ENCODE data around the gene KATNAL2. TPM values are rescaled to one million over a fixed set of nuclear protein-coding genes. Genes with fewer than 3 reads are reported as not detected.

KATNAL2 gene
- total and polyA plus RNA-seq, 10 of the 15 experiments (the other 5 are each of a cell fraction or from before 2014, with no cell fraction given): 0.20 to 2.4 (median 1.7) TPM

- no peak for TF ChIP-seq SREBF1 (IDR thresholded peaks at IDR 0.05; ENCODE audit: low read length)
- TF ChIP-seq BACH1 (IDR thresholded peaks at IDR 0.05; ENCODE audit: borderline replicate concordance): no peak
Observed at GRCh38 chr18:47150824-47151366, 233.5 kb downstream of the KATNAL2 start (continued).

- Histone ChIP-seq H3K27me3 (replicated peaks in 1 of 2; ENCODE audit: control insufficient read depth in 2 of 2, insufficient read depth in 2 of 2, low read length in 1 of 2) (no peaks in the 10 kb centered on the region), H3K4me2 (ENCODE audit: control insufficient read depth, insufficient read depth) (peak overlapping the region; percentile 65), H3K36me3 (ENCODE audit: control insufficient read depth in 2 of 2, insufficient read depth in 2 of 2, low read length in 1 of 2) (no peaks in the 10 kb centered on the region; a peak in 1 of 4 replicates), H3K4me1 (ENCODE audit: control insufficient read depth, insufficient read depth, low read length) (peaks cover 3% of the 10 kb centered on the region; the same call in 1 of the 2 replicates), H3K79me2 (ENCODE audit: control insufficient read depth, insufficient read depth, low read length) (peaks cover 10% of the 10 kb centered on the region), H3K9me3 (replicated peaks; ENCODE audit: control insufficient read depth, insufficient read depth, low read length) (no peaks in the 10 kb centered on the region), H2AFZ (ENCODE audit: control insufficient read depth, low read depth, low read length) (no peak overlapping the region; the same call in 1 of the 2 replicates), H3K4me3 (peak overlapping the region; percentile 72), H3K9ac (ENCODE audit: control insufficient read depth, insufficient read depth, low read length) (peak overlapping the region; percentile 90), H3K27ac (ENCODE audit: control insufficient read depth, insufficient read depth) (no peak overlapping the region), H4K20me1 (ENCODE audit: control insufficient read depth, insufficient read depth) (no peaks in the 10 kb centered on the region)
- no peak for FAIRE-seq
- CTCF ChIA-PET: interaction anchor here (1.1 to 2.2 kb wide), 5 partner anchors 8 to 98 kb away, joined by 3 to 7 read pairs (median 4); no protein-coding TSS in a partner anchor
- in situ Hi-C loops (cut with MboI) (no loop called here), intact Hi-C loops (cut with micrococcal nuclease; ENCODE audit: unreplicated experiment) (no loop called here)
- no peak for ATAC-seq
- TF ChIP-seq CEBPZ (IDR thresholded peaks at IDR 0.05; ENCODE audit: low read depth, low read length): no peak
- no peak for TF ChIP-seq ZBTB40 (IDR thresholded peaks at IDR 0.05; ENCODE audit: borderline replicate concordance)
- no peak for TF ChIP-seq SP1 (IDR thresholded peaks at IDR 0.05; ENCODE audit: low read depth, low read length)
- RAD21 ChIA-PET (ENCODE audit: unreplicated experiment): no interaction called here
- no TSS peak for BruUV-seq (replicated peaks)
- SMC1A ChIA-PET (ENCODE audit: uncharacterized antibody, unreplicated experiment): interaction anchor here (0.7 to 2.2 kb wide), 4 partner anchors 14 to 54 kb away, joined by 3 to 8 read pairs (median 6); no protein-coding TSS in a partner anchor
- POLR2A ChIA-PET: interaction anchor here (0.5 to 2.7 kb wide), 3 partner anchors 13 to 230 kb away, joined by 3 to 25 read pairs (median 3); no protein-coding TSS in a partner anchor
- no peak for DNase-seq (ENCODE audit: low read depth, low spot score)
Observed at GRCh38 chr18:47151439-47151838, 234.0 kb downstream of the KATNAL2 start.

Small RNA genes lying within 50 kb of the gene (small RNA-seq; reads per million reads assigned to genes)
- gene AC012254.4: not detected

Other genes with a start within 250 kb of the KATNAL2 start
- 0.17 TPM in 1 of 2 replicates, not detected in the other for gene ST8SIA5, start 160.5 kb upstream of the KATNAL2 start, total RNA-seq (2014; rRNA removed)
- 0.04 and 0.41 TPM in 2 replicates for gene ST8SIA5, start 160.5 kb upstream of the KATNAL2 start, total RNA-seq (2014; rRNA removed; fragmentation: Illumina TruSeq; extraction: Trizol)
- gene ST8SIA5, start 160.5 kb upstream of the KATNAL2 start, total RNA-seq (2021): 0.15 and 0.16 TPM in 2 replicates
- gene ST8SIA5, start 160.5 kb upstream of the KATNAL2 start, polyA plus RNA-seq (2011; rRNA removed): 0.04 and 0.12 TPM in 2 replicates
- gene ST8SIA5, start 160.5 kb upstream of the KATNAL2 start, polyA plus RNA-seq (2014; fragmentation: Illumina TruSeq; extraction: Trizol): 0.12 TPM in 1 of 2 replicates, not detected in the other
- under 1 TPM; 0.02 to 0.04 TPM for gene ST8SIA5, start 160.5 kb upstream of the KATNAL2 start, polyA plus RNA-seq (2014; fragmentation: Nextera tagmentation; extraction: Ambion mirVana)
- 0.22 and 0.47 TPM in 2 replicates for gene ST8SIA5, start 160.5 kb upstream of the KATNAL2 start, polyA plus RNA-seq (2014; rRNA removed)
- gene ST8SIA5, start 160.5 kb upstream of the KATNAL2 start, polyA plus RNA-seq (2016; fragmentation: Nextera tagmentation; extraction: Ambion mirVana): under 1 TPM in 1 of 2 experiments, not detected in 1; 0.32 TPM
- 20.7 and 26.4 TPM in 2 replicates for gene PIAS2, start 95 bp upstream of the KATNAL2 start, total RNA-seq (2014; rRNA removed)
- gene PIAS2, start 95 bp upstream of the KATNAL2 start, total RNA-seq (2014; rRNA removed; fragmentation: Illumina TruSeq; extraction: Trizol): 24.2 and 25.9 TPM in 2 replicates
- 25.2 and 32.2 TPM in 2 replicates for gene PIAS2, start 95 bp upstream of the KATNAL2 start, total RNA-seq (2021)
- 13.0 and 18.7 TPM in 2 replicates for gene PIAS2, start 95 bp upstream of the KATNAL2 start, polyA plus RNA-seq (2011; rRNA removed)
- 27.9 and 32.2 TPM in 2 replicates for gene PIAS2, start 95 bp upstream of the KATNAL2 start, polyA plus RNA-seq (2014; fragmentation: Illumina TruSeq; extraction: Trizol)
- 1 to 10 TPM; 4.0 to 7.2 TPM for gene PIAS2, start 95 bp upstream of the KATNAL2 start, polyA plus RNA-seq (2014; fragmentation: Nextera tagmentation; extraction: Ambion mirVana)
- gene PIAS2, start 95 bp upstream of the KATNAL2 start, polyA plus RNA-seq (2014; rRNA removed): 10.6 and 13.6 TPM in 2 replicates
- gene PIAS2, start 95 bp upstream of the KATNAL2 start, polyA plus RNA-seq (2016; fragmentation: Nextera tagmentation; extraction: Ambion mirVana): 10 to 100 TPM; 29.2 to 31.8 TPM
- gene ELOA2, start 118.0 kb downstream of the KATNAL2 start, total RNA-seq (2014; rRNA removed): not detected in 2 replicates
- gene ELOA2, start 118.0 kb downstream of the KATNAL2 start, total RNA-seq (2014; rRNA removed; fragmentation: Illumina TruSeq; extraction: Trizol): not detected in 2 replicates
- gene ELOA2, start 118.0 kb downstream of the KATNAL2 start, total RNA-seq (2021): not detected in 2 replicates
- not detected in 2 replicates for gene ELOA2, start 118.0 kb downstream of the KATNAL2 start, polyA plus RNA-seq (2011; rRNA removed)
- not detected in 2 replicates for gene ELOA2, start 118.0 kb downstream of the KATNAL2 start, polyA plus RNA-seq (2014; fragmentation: Illumina TruSeq; extraction: Trizol)
- gene ELOA2, start 118.0 kb downstream of the KATNAL2 start, polyA plus RNA-seq (2014; fragmentation: Nextera tagmentation; extraction: Ambion mirVana): not detected
- not detected in 2 replicates for gene ELOA2, start 118.0 kb downstream of the KATNAL2 start, polyA plus RNA-seq (2014; rRNA removed)
- not detected for gene ELOA2, start 118.0 kb downstream of the KATNAL2 start, polyA plus RNA-seq (2016; fragmentation: Nextera tagmentation; extraction: Ambion mirVana)
- gene HDHD2, start 232.9 kb downstream of the KATNAL2 start, total RNA-seq (2014; rRNA removed): 13.7 TPM in 2 replicates
- gene HDHD2, start 232.9 kb downstream of the KATNAL2 start, total RNA-seq (2014; rRNA removed; fragmentation: Illumina TruSeq; extraction: Trizol): 18.9 and 19.3 TPM in 2 replicates
- gene HDHD2, start 232.9 kb downstream of the KATNAL2 start, total RNA-seq (2021): 21.0 and 23.5 TPM in 2 replicates
- 16.1 and 25.4 TPM in 2 replicates for gene HDHD2, start 232.9 kb downstream of the KATNAL2 start, polyA plus RNA-seq (2011; rRNA removed)
- 20.3 and 23.3 TPM in 2 replicates for gene HDHD2, start 232.9 kb downstream of the KATNAL2 start, polyA plus RNA-seq (2014; fragmentation: Illumina TruSeq; extraction: Trizol)
- 10 to 100 TPM in 1 of 2 experiments, 1 to 10 TPM in 1; 4.6 to 14.9 TPM for gene HDHD2, start 232.9 kb downstream of the KATNAL2 start, polyA plus RNA-seq (2014; fragmentation: Nextera tagmentation; extraction: Ambion mirVana)
- 8.7 and 11.3 TPM in 2 replicates for gene HDHD2, start 232.9 kb downstream of the KATNAL2 start, polyA plus RNA-seq (2014; rRNA removed)
- gene HDHD2, start 232.9 kb downstream of the KATNAL2 start, polyA plus RNA-seq (2016; fragmentation: Nextera tagmentation; extraction: Ambion mirVana): 10 to 100 TPM; 23.0 to 29.1 TPM